Measurements from ENCODE around the gene CACNA2D2. TPM values are rescaled to one million over a fixed set of nuclear protein-coding genes. Genes with fewer than 3 reads are reported as not detected.
A peak's percentile ranks its signal among the peaks of the same experiment; 100 is the strongest.

CACNA2D2 gene
- total RNA-seq, 1 donor from 2014 or later, result 1.0 TPM

GRCh38 chr3:50486219-50486888 lies 17.1 kb downstream of the CACNA2D2 start:
- H3K9me3 ChIP-seq (ENCODE audit: control insufficient read depth in 3 of 3, low read length in 3 of 3), result no peaks in the 10 kb centered on the region
- no peak overlapping the region for H3K4me3 ChIP-seq (ENCODE audit: low read length in 3 of 3)
- peaks cover 0 to 8% (median 4%) of the 10 kb centered on the region in 3 donors for H3K4me1 ChIP-seq (ENCODE audit: control insufficient read depth in 3 of 3, insufficient read depth in 3 of 3, low read length in 3 of 3)
- H3K36me3 ChIP-seq (ENCODE audit: control insufficient read depth in 3 of 3, insufficient read depth in 3 of 3, low read length in 3 of 3), result no peaks in the 10 kb centered on the region
- no peak overlapping the region for H3K27ac ChIP-seq (ENCODE audit: low read depth, low read length)
- H3K9ac ChIP-seq (ENCODE audit: low read depth in 1 of 3, low read length in 3 of 3), result no peak overlapping the region
- H3K27me3 ChIP-seq (ENCODE audit: control insufficient read depth in 3 of 3, insufficient read depth in 3 of 3, low read length in 3 of 3), result no peaks in the 10 kb centered on the region

DNA sequence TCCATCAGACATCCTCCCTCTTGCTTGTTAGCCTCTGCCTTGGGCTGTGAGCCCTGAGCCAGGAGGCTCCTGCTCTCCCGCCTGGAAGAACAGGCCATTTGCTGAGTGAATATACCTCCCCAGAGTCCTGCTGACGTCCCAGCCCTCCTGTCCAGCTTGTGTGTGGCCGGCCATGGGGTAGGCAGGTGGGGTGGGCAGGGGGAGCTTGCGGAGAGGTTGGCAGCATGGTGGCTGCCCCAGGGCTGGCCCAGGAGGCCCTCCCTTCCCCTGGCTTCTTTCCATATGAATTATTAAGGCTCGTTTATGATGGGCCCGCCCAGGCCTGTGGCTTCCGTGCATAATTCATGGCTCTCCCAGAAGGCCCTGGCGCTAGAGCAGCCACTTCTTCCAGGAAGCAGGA lies 18.7 kb downstream of the CACNA2D2 start:
- Histone ChIP-seq H3K27me3 (ENCODE audit: control insufficient read depth in 3 of 3, insufficient read depth in 3 of 3, low read length in 3 of 3) (no peaks in the 10 kb centered on the region), H3K4me1 (ENCODE audit: control insufficient read depth in 3 of 3, insufficient read depth in 3 of 3, low read length in 3 of 3) (no peaks in the 10 kb centered on the region), H3K36me3 (ENCODE audit: control insufficient read depth in 3 of 3, insufficient read depth in 3 of 3, low read length in 3 of 3) (no peaks in the 10 kb centered on the region), H3K9me3 (ENCODE audit: control insufficient read depth in 3 of 3, low read length in 3 of 3) (no peaks in the 10 kb centered on the region), H3K9ac (ENCODE audit: low read depth in 1 of 3, low read length in 3 of 3) (no peak overlapping the region), H3K4me3 (ENCODE audit: low read length in 3 of 3) (no peak overlapping the region), H3K27ac (ENCODE audit: low read depth, low read length) (no peak overlapping the region)

DNA sequence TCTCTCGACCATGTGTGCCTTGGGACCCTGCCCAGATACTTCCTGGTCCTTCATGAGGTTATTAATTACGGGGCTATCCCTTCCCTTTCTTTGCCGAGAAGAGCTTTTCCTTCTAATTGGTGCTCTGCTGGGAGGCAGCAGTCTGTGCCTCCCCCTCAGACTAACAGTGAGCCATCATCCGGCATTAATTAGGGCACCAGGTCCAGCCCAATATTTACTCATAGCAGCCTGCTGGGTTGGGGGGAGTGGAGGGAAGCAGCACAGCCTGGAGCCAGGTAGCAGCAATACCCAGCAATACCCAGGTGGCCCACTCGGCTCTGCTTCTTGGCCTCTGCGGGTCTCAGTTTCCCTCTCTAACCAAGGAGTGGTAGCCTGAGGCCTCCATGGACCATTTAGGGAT lies 20.1 kb downstream of the CACNA2D2 start:
- H3K4me1 ChIP-seq (ENCODE audit: control insufficient read depth in 3 of 3, insufficient read depth in 3 of 3, low read length in 3 of 3), result no peaks in the 10 kb centered on the region
- no peaks in the 10 kb centered on the region for H3K9me3 ChIP-seq (ENCODE audit: control insufficient read depth in 3 of 3, low read length in 3 of 3)
- no peak overlapping the region for H3K4me3 ChIP-seq (ENCODE audit: low read length in 3 of 3)
- H3K27ac ChIP-seq (ENCODE audit: low read depth, low read length), result no peak overlapping the region
- H3K36me3 ChIP-seq (ENCODE audit: control insufficient read depth in 3 of 3, insufficient read depth in 3 of 3, low read length in 3 of 3), result no peaks in the 10 kb centered on the region
- no peak overlapping the region for H3K9ac ChIP-seq (ENCODE audit: low read depth in 1 of 3, low read length in 3 of 3)
- no peaks in the 10 kb centered on the region for H3K27me3 ChIP-seq (ENCODE audit: control insufficient read depth in 3 of 3, insufficient read depth in 3 of 3, low read length in 3 of 3)

DNA sequence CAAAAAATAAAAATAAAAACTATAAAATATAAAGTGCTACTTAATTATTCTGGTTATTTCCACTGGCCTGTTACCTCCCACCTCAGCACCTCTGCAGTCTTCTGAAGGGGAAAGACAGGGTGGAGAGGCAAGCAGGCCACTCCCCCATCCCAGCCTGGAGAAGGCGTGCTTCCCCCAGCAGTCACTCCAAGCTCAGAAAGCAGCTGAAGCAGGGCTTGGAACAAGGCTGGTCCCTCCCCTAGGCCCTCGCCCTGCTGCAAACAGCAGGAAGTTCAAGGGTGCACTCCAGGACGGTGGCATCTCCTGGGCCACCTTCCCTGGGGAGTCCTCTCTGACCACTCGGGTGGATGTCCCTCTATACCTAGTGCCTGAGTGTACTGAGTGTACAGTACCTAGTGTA lies 21.4 kb downstream of the CACNA2D2 start:
- Histone ChIP-seq H3K27me3 (ENCODE audit: control insufficient read depth in 3 of 3, insufficient read depth in 3 of 3, low read length in 3 of 3) (no peaks in the 10 kb centered on the region), H3K4me3 (ENCODE audit: low read length in 3 of 3) (no peak overlapping the region), H3K36me3 (ENCODE audit: control insufficient read depth in 3 of 3, insufficient read depth in 3 of 3, low read length in 3 of 3) (no peaks in the 10 kb centered on the region), H3K9me3 (ENCODE audit: control insufficient read depth in 3 of 3, low read length in 3 of 3) (no peaks in the 10 kb centered on the region), H3K27ac (ENCODE audit: low read depth, low read length) (no peak overlapping the region), H3K9ac (ENCODE audit: low read depth in 1 of 3, low read length in 3 of 3) (peak overlapping the region in 1 of 3 donors; percentile 25), H3K4me1 (ENCODE audit: control insufficient read depth in 3 of 3, insufficient read depth in 3 of 3, low read length in 3 of 3) (no peaks in the 10 kb centered on the region)

DNA sequence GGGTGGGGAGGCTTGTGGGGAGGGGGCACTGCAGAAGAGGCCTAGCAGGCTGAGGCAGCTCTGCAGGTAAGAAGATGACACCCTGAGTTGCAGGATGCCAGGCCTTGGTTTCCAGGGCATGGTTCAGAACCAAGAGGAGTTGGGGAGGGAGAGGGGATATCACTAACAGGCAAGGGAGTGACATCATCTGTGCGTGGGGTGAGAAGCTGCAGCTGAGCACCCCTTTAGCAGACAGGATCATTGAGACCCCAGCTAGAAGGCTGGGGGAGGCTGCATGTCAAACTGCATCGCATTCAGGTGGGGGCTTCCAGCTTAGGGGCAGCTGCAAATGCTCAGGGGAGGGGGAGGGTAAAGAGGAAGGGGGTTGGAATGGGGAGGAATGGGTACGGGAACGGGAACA lies 23.0 kb downstream of the CACNA2D2 start:
- Histone ChIP-seq H3K36me3 (ENCODE audit: control insufficient read depth in 3 of 3, insufficient read depth in 3 of 3, low read length in 3 of 3) (no peaks in the 10 kb centered on the region), H3K4me1 (ENCODE audit: control insufficient read depth in 3 of 3, insufficient read depth in 3 of 3, low read length in 3 of 3) (no peaks in the 10 kb centered on the region), H3K9ac (ENCODE audit: low read depth in 1 of 3, low read length in 3 of 3) (no peak overlapping the region), H3K4me3 (ENCODE audit: low read length in 3 of 3) (no peak overlapping the region), H3K27me3 (ENCODE audit: control insufficient read depth in 3 of 3, insufficient read depth in 3 of 3, low read length in 3 of 3) (no peaks in the 10 kb centered on the region), H3K9me3 (ENCODE audit: control insufficient read depth in 3 of 3, low read length in 3 of 3) (no peaks in the 10 kb centered on the region), H3K27ac (ENCODE audit: low read depth, low read length) (no peak overlapping the region)

GRCh38 chr3:50479523-50479922 lies 23.9 kb downstream of the CACNA2D2 start:
- H3K27me3 ChIP-seq (ENCODE audit: control insufficient read depth in 3 of 3, insufficient read depth in 3 of 3, low read length in 3 of 3), result no peaks in the 10 kb centered on the region
- no peaks in the 10 kb centered on the region for H3K9me3 ChIP-seq (ENCODE audit: control insufficient read depth in 3 of 3, low read length in 3 of 3)
- peaks cover 0 to 6% (median 4%) of the 10 kb centered on the region in 3 donors for H3K4me1 ChIP-seq (ENCODE audit: control insufficient read depth in 3 of 3, insufficient read depth in 3 of 3, low read length in 3 of 3)
- no peak overlapping the region for H3K27ac ChIP-seq (ENCODE audit: low read depth, low read length)
- no peaks in the 10 kb centered on the region for H3K36me3 ChIP-seq (ENCODE audit: control insufficient read depth in 3 of 3, insufficient read depth in 3 of 3, low read length in 3 of 3)
- H3K9ac ChIP-seq (ENCODE audit: low read depth in 1 of 3, low read length in 3 of 3), result no peak overlapping the region
- no peak overlapping the region for H3K4me3 ChIP-seq (ENCODE audit: low read length in 3 of 3)

DNA sequence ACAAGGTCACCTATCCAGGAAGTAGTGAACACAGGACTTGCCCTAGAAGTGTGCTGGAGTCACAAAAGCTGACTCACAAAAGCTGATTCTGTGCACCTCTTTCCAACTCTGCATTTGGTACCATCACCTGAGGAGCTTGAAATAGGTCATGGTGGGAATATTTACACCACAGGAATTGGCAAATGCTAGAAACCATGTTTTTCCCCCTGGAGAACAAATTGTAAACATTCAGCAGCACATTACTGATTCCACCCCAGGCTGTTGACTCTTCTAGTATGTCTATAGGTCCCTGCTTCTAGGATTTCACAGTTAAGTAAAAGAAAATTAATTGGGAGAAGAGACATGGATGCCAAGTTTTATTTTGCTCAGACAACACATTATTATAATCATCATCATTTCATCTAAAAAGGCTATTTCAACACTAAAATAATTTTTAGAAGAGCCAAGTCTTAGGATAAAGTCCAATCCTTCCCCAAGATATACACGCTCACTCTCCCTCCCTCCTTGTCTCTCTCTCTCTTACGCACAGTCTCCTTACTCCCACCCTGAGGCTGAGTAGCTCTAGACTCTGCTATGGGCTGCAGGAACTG lies 24.7 kb downstream of the CACNA2D2 start:
- H3K27ac ChIP-seq (ENCODE audit: low read depth, low read length), result no peak overlapping the region
- no peaks in the 10 kb centered on the region for H3K9me3 ChIP-seq (ENCODE audit: control insufficient read depth in 3 of 3, low read length in 3 of 3)

DNA sequence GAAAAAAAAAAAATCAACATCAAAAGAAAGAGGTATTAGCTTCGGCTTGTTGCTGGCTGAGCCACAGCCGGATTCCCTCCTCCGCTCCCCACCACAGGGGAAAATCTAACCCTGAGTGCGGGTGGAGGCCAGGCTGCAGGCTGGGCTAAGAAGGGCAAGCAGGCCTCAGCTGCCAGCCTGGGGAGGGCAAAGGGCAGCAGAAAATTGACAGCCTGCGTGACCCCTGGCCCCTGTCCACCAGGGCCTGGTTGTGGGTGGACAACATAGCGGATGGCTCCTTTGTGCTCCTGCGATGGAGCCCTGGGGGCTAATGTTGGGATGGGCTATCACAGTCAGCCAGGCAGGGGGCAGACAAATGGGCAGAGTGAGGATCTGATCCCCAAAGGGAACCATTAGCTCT lies 25.4 kb downstream of the CACNA2D2 start:
- H3K27me3 ChIP-seq (ENCODE audit: control insufficient read depth in 3 of 3, insufficient read depth in 3 of 3, low read length in 3 of 3), result no peaks in the 10 kb centered on the region
- H3K36me3 ChIP-seq (ENCODE audit: control insufficient read depth in 3 of 3, insufficient read depth in 3 of 3, low read length in 3 of 3), result no peaks in the 10 kb centered on the region
- H3K4me3 ChIP-seq (ENCODE audit: low read length in 3 of 3), result no peak overlapping the region
- H3K27ac ChIP-seq (ENCODE audit: low read depth, low read length), result no peak overlapping the region
- no peak overlapping the region for H3K9ac ChIP-seq (ENCODE audit: low read depth in 1 of 3, low read length in 3 of 3)
- H3K9me3 ChIP-seq (ENCODE audit: control insufficient read depth in 3 of 3, low read length in 3 of 3), result no peaks in the 10 kb centered on the region
- peaks cover 11 to 19% (median 16%) of the 10 kb centered on the region in 3 donors for H3K4me1 ChIP-seq (ENCODE audit: control insufficient read depth in 3 of 3, insufficient read depth in 3 of 3, low read length in 3 of 3)

More for the DNA sequence above, 24.7 kb downstream of the CACNA2D2 start:
- Histone ChIP-seq H3K27me3 (ENCODE audit: control insufficient read depth in 3 of 3, insufficient read depth in 3 of 3, low read length in 3 of 3) (no peaks in the 10 kb centered on the region), H3K9ac (ENCODE audit: low read depth in 1 of 3, low read length in 3 of 3) (no peak overlapping the region), H3K4me1 (ENCODE audit: control insufficient read depth in 3 of 3, insufficient read depth in 3 of 3, low read length in 3 of 3) (peaks cover 6 to 12% (median 11%) of the 10 kb centered on the region in 3 donors), H3K36me3 (ENCODE audit: control insufficient read depth in 3 of 3, insufficient read depth in 3 of 3, low read length in 3 of 3) (no peaks in the 10 kb centered on the region), H3K4me3 (ENCODE audit: low read length in 3 of 3) (no peak overlapping the region)

DNA sequence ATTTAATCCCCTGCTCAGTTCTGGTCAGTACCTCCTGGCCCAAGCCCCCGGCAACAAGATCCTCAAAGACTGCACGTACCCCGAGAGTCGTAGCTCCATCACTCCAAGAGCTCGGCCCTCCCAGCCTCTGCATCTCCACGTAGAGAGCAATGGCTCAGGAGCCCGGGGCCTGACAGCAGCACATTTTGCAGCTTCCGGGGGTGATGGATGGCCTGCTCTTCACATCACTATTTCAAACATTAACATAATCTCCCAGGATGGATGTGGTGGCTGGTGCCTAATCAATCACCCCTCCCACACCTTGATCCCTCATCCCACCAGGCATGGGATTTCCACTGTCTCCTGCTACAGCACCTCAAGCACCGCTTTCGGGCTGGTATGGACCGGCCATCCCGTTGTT lies 28.1 kb downstream of the CACNA2D2 start:
- Histone ChIP-seq H3K36me3 (ENCODE audit: control insufficient read depth in 3 of 3, insufficient read depth in 3 of 3, low read length in 3 of 3) (no peaks in the 10 kb centered on the region), H3K9me3 (ENCODE audit: control insufficient read depth in 3 of 3, low read length in 3 of 3) (no peaks in the 10 kb centered on the region), H3K4me1 (ENCODE audit: control insufficient read depth in 3 of 3, insufficient read depth in 3 of 3, low read length in 3 of 3) (peaks cover 13 to 20% (median 16%) of the 10 kb centered on the region in 3 donors), H3K4me3 (ENCODE audit: low read length in 3 of 3) (no peak overlapping the region), H3K27me3 (ENCODE audit: control insufficient read depth in 3 of 3, insufficient read depth in 3 of 3, low read length in 3 of 3) (no peaks in the 10 kb centered on the region), H3K9ac (ENCODE audit: low read depth in 1 of 3, low read length in 3 of 3) (no peak overlapping the region), H3K27ac (ENCODE audit: low read depth, low read length) (no peak overlapping the region)

GRCh38 chr3:50474717-50475116 lies 28.7 kb downstream of the CACNA2D2 start:
- Histone ChIP-seq H3K27me3 (ENCODE audit: control insufficient read depth in 3 of 3, insufficient read depth in 3 of 3, low read length in 3 of 3) (no peaks in the 10 kb centered on the region), H3K36me3 (ENCODE audit: control insufficient read depth in 3 of 3, insufficient read depth in 3 of 3, low read length in 3 of 3) (no peaks in the 10 kb centered on the region), H3K9ac (ENCODE audit: low read depth in 1 of 3, low read length in 3 of 3) (peak overlapping the region in 2 of 3 donors; percentile 45 to 51), H3K4me3 (ENCODE audit: low read length in 3 of 3) (no peak overlapping the region), H3K9me3 (ENCODE audit: control insufficient read depth in 3 of 3, low read length in 3 of 3) (no peaks in the 10 kb centered on the region), H3K27ac (ENCODE audit: low read depth, low read length) (no peak overlapping the region), H3K4me1 (ENCODE audit: control insufficient read depth in 3 of 3, insufficient read depth in 3 of 3, low read length in 3 of 3) (peaks cover 13 to 20% (median 16%) of the 10 kb centered on the region in 3 donors)

Data from skeletal muscle tissue (tissue), 4 donors.